Panc1 (cell line): ENCODE data around the gene PRSS22. TPM values are rescaled to one million over a fixed set of nuclear protein-coding genes. Genes with fewer than 3 reads are reported as not detected.
A peak's percentile ranks its signal among the peaks of the same experiment; 100 is the strongest.

Experiments used
- ATAC-seq: fragments of 200-7000 bp; cut with Tn5 transposase; 2 replicates; pipeline ENCODE4 v1.9.1; 2020; ENCODE audit warnings: mild to moderate bottlenecking, moderate library complexity
- BruUV-seq: library from RNA; stranded (reverse); fragments of 400-500 nt; replicated peaks from 2 replicates; lab custom pipeline; 2021; lab: Mats Ljungman, UMichigan
- CTCF ChIA-PET: fragments of 300-600 bp; sonication (Branson Sonifier 250); formaldehyde crosslinking; loops from one replicate; lab custom pipeline; 2022; ENCODE audit warnings: antibody characterized with exemption; lab: Charles Lee
- POLR2A ChIA-PET: fragments of 300-600 bp; sonication (Branson Sonifier 250); formaldehyde crosslinking; loops from one replicate; lab custom pipeline; 2022; ENCODE audit warnings: antibody characterized with exemption; lab: Charles Lee
- DNase-seq: peaks from one replicate; pipeline ENCODE4 v3.0.0-alpha.2; 2010; ENCODE audit warnings: low read depth, low spot score
- H3K27ac ChIP-seq: 2 replicates; pipeline ENCODE4 v1.5.1; 2011; ENCODE audit warnings: mild to moderate bottlenecking, low read length, inconsistent platforms
- H3K27me3 ChIP-seq: fragments of 200-500 bp; sonication (Bioruptor generic); 2 replicates; pipeline ENCODE4 v1.6.0; 2014; ENCODE audit warnings: low read length, inconsistent platforms; ENCODE audit not compliant: control insufficient read depth, insufficient read depth
- H3K36me3 ChIP-seq: fragments of 200-500 bp; sonication (Bioruptor generic); 2 replicates; pipeline ENCODE4 v1.5.1; 2014; ENCODE audit warnings: inconsistent platforms, mild to moderate bottlenecking, low read length, moderate library complexity; ENCODE audit not compliant: control insufficient read depth, insufficient read depth
- H3K4me1 ChIP-seq: 2 replicates; pipeline ENCODE4 v1.5.1; 2011; ENCODE audit warnings: inconsistent platforms, mild to moderate bottlenecking, low read length, moderate library complexity; ENCODE audit not compliant: control insufficient read depth, insufficient read depth
- H3K4me3 ChIP-seq, 2 experiments: 2 replicates each; pipeline ENCODE4 v1.5.1; 2011 to 2012; ENCODE audit warnings: low read depth in 2 of 2, low read length in 2 of 2, mild to moderate bottlenecking in 2 of 2, inconsistent platforms in 1 of 2, moderate library complexity in 1 of 2
- H3K9me3 ChIP-seq: fragments of 200-500 bp; sonication (Bioruptor generic); 2 replicates; pipeline ENCODE4 v1.5.1; 2014; ENCODE audit warnings: low read depth, mild to moderate bottlenecking, inconsistent platforms, low read length, moderate library complexity; ENCODE audit not compliant: control insufficient read depth, insufficient read depth
- CTCF ChIP-seq: fragments of 450-650 bp; IDR thresholded peaks from 2 replicates; pipeline ENCODE4 v1.5.1; 2017; ENCODE audit warnings: mild to moderate bottlenecking
- POLR2AphosphoS5 ChIP-seq: IDR thresholded peaks from 2 replicates; pipeline ENCODE4 v1.6.1; 2012; ENCODE audit warnings: mild to moderate bottlenecking, low read depth, low read length, moderate library complexity
- REST ChIP-seq, 2 experiments: IDR thresholded peaks; 2 replicates each; pipeline ENCODE4 v1.6.1; 2011 to 2012; ENCODE audit warnings: low read depth in 2 of 2, control low read depth in 1 of 2, low read length in 1 of 2, mild to moderate bottlenecking in 1 of 2, moderate library complexity in 1 of 2; ENCODE audit not compliant: insufficient read depth in 1 of 2
- SIN3A ChIP-seq: IDR thresholded peaks from 2 replicates; pipeline ENCODE4 v1.6.1; 2012; ENCODE audit warnings: low read depth, mild to moderate bottlenecking, low read length, moderate library complexity, borderline replicate concordance; ENCODE audit not compliant: insufficient read depth
- TCF7L2 ChIP-seq: IDR thresholded peaks from 2 replicates; pipeline ENCODE4 v1.6.1; 2011; ENCODE audit warnings: mild to moderate bottlenecking, low read depth, low read length, inconsistent platforms
- in situ Hi-C: cut with HindIII; loops from 2 replicates; pipeline ENCODE4 v1.10.0; 2016; ENCODE audit warnings: low sequenced_read_pairs, low pct_unique_long_range_greater_than_20kb
- intact Hi-C: fragments of 100-400 bp; cut with micrococcal nuclease; formaldehyde crosslinking; loops from one replicate; pipeline ENCODE4 v1.10.0; 2022; ENCODE audit not compliant: unreplicated experiment
- total RNA-seq: library from RNA; stranded (reverse); gene quantifications from one replicate; pipeline ENCODE4 v1.2.1, GENCODE V29; 2021; ENCODE audit not compliant: unreplicated experiment

The PRSS22 gene
- total RNA-seq, 1 experiment from 2014 or later, result 23.9 TPM

DNA sequence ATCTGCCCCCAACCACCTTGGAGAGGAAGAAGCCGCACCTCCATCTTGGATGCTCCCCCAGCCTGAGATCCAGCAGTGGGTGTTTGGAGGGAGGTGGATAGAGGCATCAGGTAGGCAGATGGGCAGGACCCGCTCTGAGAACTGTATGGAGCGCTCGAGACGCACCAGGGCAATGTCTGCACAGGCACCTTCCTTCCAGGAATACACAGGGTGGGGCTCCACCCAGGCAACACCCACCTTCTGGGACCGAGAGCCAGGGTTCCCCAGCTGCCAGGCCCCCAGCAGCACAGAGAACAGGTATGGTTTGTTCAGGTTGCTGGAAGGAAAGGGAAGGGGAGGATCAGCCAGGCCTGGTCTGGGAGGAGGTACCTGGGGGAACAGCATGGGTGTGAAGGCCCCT, 2.4 kb downstream of the PRSS22 start:
- H3K27me3 ChIP-seq, result no peaks in the 10 kb centered on the region
- peaks cover under 1% of the 10 kb centered on the region for H3K9me3 ChIP-seq
- ATAC-seq (no peak), DNase-seq (no peak)
- in situ Hi-C loops, result no loop called here
- no peak for TF ChIP-seq TCF7L2
- TF ChIP-seq CTCF, result no peak
- TF ChIP-seq POLR2AphosphoS5, result no peak
- no peak for TF ChIP-seq SIN3A
- no peak for TF ChIP-seq REST (IDR thresholded peaks at IDR 0.05; ENCODE audit: insufficient read depth in 1 of 2, low read depth in 2 of 2, low read length in 1 of 2)
- intact Hi-C loops, result no loop called here
- no TSS peak for BruUV-seq
- H3K4me1 ChIP-seq, result peaks cover 22% of the 10 kb centered on the region
- ChIA-PET CTCF (no interaction called here), POLR2A (no interaction called here)
- no peaks in the 10 kb centered on the region for H3K36me3 ChIP-seq
- no peak overlapping the region for H3K4me3 ChIP-seq
- H3K27ac ChIP-seq, result peak overlapping the region; percentile 62

GRCh38 chr16:2854700-2855309, 3.2 kb downstream of the PRSS22 start:
- BruUV-seq, result no TSS peak
- peak overlapping the region; percentile 70 for H3K27ac ChIP-seq
- H3K36me3 ChIP-seq, result no peaks in the 10 kb centered on the region
- POLR2A ChIA-PET, result no interaction called here
- H3K9me3 ChIP-seq, result no peaks in the 10 kb centered on the region; the same call in 1 of the 2 replicates
- peaks cover 28% of the 10 kb centered on the region for H3K4me1 ChIP-seq
- intact Hi-C loops (no loop called here), in situ Hi-C loops (no loop called here)
- H3K27me3 ChIP-seq, result no peaks in the 10 kb centered on the region
- TF ChIP-seq CTCF (peak; percentile 90), POLR2AphosphoS5 (no peak)
- no peak overlapping the region for H3K4me3 ChIP-seq
- CTCF ChIA-PET, result interaction anchor here (0.7 to 1.7 kb wide), 3 partner anchors 13 to 322 kb away, joined by 3 to 7 read pairs (median 5); no protein-coding TSS in a partner anchor
- no peak for DNase-seq
- ATAC-seq, result no peak
